Mucosa of descending colon (tissue), 3 donors: ENCODE measurements around the gene MRPL23. TPM values are rescaled to one million over a fixed set of nuclear protein-coding genes. Genes with fewer than 3 reads are reported as not detected.
A peak's percentile ranks its signal among the peaks of the same experiment; 100 is the strongest.

Source experiments
- ATAC-seq: fragments of 200-7000 bp; cut with Tn5 transposase; one replicate; pipeline ENCODE4 v1.9.1; 2020; ENCODE audit warnings: mild to moderate bottlenecking, moderate library complexity
- DNase-seq, 3 donors: peaks; one replicate each; pipeline ENCODE4 v3.0.0-alpha.2; 2020
- H3K36me3 ChIP-seq: fragments of 200-600 bp; one replicate; pipeline ENCODE4 v1.8.0; 2021; ENCODE audit warnings: low read depth, mild to moderate bottlenecking
- H3K4me1 ChIP-seq: fragments of 200-600 bp; one replicate; pipeline ENCODE4 v1.8.0; 2021; ENCODE audit warnings: low read depth, mild to moderate bottlenecking
- H3K4me3 ChIP-seq: fragments of 200-600 bp; one replicate; pipeline ENCODE4 v1.8.0; 2021; ENCODE audit warnings: mild to moderate bottlenecking
- H3K9me3 ChIP-seq: fragments of 200-600 bp; one replicate; pipeline ENCODE4 v1.8.0; 2021; ENCODE audit warnings: mild to moderate bottlenecking
- intact Hi-C, 2 donors: fragments of 100-400 bp; cut with DNase I in 1 of 2; cut with micrococcal nuclease in 1 of 2; formaldehyde crosslinking; loops; one replicate each; pipeline versions ENCODE4 v1.11.0 to v1.11.1; 2022; cut with DNase I, micrococcal nuclease
- total RNA-seq, 3 donors: library from RNA; stranded (reverse); fragmentation: NEBNext Ultra II Directional in 2 of 3; extraction: Animal tissue kit (Norgen Biotek cat#: 25700) in 2 of 3; gene quantifications; one replicate each; pipeline versions ENCODE4 v1.2.1 to v1.2.4, GENCODE V29; 2021 to 2023
- TF ChIP-seq, protein P1 (sequence below): fragments of 200-600 bp; IDR thresholded peaks from one replicate; pipeline ENCODE4 v1.8.0; 2022; ENCODE audit warnings: antibody characterized with exemption, mild to moderate bottlenecking
- donor health status: DM: no; HTN: no; CAD: no; lungs with moderate emphysema.
- donor health status: DM: no; HTN: no; CAD: no.
- donor health status: DM: no; HTN: yes; CAD: no.

Gene MRPL23
- total RNA-seq, 3 donors from 2014 or later: 42.5 to 105 (median 56.1) TPM

DNA sequence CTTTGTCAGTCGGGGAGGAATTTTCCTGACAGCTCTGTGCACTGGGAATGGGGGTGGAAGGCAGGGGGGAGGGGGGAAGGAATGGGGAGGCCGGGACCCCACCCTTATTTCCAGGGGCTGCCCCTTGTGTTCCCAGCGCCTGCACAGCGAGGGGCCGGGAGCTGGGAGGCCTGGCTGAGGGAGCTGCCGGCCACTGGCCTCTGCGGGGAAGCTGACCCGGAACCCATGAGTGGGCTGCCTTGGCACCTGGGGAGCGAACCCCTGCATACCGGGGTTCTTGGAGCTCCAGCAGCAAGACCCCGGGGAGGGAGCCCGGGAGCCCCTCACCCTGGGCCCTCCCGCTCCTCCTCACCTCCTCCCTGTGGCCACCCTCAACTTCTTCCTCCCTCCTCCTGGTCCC, 47.0 kb downstream of the MRPL23 start:
- DNase-seq (no peak), ATAC-seq (no peak)
- H3K36me3 ChIP-seq: no peaks in the 10 kb centered on the region
- H3K9me3 ChIP-seq: no peaks in the 10 kb centered on the region
- H3K4me3 ChIP-seq: no peak overlapping the region
- intact Hi-C loops: no loop called here
- TF ChIP-seq, protein P1, sequence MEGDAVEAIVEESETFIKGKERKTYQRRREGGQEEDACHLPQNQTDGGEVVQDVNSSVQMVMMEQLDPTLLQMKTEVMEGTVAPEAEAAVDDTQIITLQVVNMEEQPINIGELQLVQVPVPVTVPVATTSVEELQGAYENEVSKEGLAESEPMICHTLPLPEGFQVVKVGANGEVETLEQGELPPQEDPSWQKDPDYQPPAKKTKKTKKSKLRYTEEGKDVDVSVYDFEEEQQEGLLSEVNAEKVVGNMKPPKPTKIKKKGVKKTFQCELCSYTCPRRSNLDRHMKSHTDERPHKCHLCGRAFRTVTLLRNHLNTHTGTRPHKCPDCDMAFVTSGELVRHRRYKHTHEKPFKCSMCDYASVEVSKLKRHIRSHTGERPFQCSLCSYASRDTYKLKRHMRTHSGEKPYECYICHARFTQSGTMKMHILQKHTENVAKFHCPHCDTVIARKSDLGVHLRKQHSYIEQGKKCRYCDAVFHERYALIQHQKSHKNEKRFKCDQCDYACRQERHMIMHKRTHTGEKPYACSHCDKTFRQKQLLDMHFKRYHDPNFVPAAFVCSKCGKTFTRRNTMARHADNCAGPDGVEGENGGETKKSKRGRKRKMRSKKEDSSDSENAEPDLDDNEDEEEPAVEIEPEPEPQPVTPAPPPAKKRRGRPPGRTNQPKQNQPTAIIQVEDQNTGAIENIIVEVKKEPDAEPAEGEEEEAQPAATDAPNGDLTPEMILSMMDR: no peak
- H3K4me1 ChIP-seq: no peaks in the 10 kb centered on the region

DNA sequence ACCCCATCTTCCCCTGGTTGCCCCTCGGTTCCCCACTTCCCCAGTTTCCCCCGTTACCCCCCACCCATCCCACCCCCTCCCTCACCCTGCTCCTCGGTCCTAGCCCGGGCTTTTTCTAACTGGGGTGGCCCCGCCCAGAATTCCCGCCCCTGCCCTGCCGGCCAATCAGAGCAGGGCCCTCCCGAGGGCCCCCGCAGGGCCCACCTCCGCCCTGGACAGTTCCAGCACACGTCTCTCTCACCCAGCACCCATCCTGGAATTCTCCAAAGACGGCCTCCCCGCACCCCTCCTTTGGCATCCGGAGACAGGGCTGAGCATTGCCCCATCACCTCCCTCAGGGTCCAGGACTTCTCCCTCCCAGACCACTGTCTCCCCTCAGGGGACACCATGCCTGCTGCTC, 50.6 kb downstream of the MRPL23 start, which contains the start of gene H19:
TSS of gene H19 (minus strand) at position 88 of the 400 bp plus-strand sequence.
- TF ChIP-seq, protein P1: no peak
- Histone ChIP-seq H3K4me3 (no peak within 1 kb of the TSS), H3K36me3 (no peaks in the 10 kb centered on the region), H3K4me1 (no peaks in the 10 kb centered on the region), H3K9me3 (no peaks in the 10 kb centered on the region)
- intact Hi-C loops: no loop called here
- DNase-seq: no peak
- ATAC-seq: peak; percentile 39

DNA sequence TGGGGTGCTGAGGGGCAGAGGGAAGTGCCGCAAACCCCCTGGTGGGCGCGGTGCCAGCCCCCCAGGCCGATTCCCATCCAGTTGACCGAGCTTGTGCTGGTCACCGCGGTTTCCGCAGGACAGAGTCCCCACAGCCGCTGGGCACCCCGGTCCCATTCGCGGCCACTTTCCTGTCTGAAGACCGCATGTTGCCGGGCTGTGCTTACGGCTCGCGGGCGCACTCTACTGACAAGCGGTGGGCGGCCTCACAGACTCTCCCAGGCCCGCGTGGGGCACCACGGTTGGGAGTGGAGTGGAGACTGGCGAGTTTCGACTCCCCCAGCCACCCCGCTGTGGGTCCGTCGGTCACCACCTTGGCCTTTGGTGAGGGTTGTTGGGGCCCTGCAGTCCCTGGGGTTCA, 51.2 kb downstream of the MRPL23 start:
- Histone ChIP-seq H3K36me3 (no peaks in the 10 kb centered on the region), H3K4me3 (no peak overlapping the region), H3K4me1 (no peaks in the 10 kb centered on the region), H3K9me3 (no peaks in the 10 kb centered on the region)
- ATAC-seq (peak; percentile 56), DNase-seq (no peak)
- TF ChIP-seq, protein P1: no peak
- intact Hi-C loops: no loop called here

DNA sequence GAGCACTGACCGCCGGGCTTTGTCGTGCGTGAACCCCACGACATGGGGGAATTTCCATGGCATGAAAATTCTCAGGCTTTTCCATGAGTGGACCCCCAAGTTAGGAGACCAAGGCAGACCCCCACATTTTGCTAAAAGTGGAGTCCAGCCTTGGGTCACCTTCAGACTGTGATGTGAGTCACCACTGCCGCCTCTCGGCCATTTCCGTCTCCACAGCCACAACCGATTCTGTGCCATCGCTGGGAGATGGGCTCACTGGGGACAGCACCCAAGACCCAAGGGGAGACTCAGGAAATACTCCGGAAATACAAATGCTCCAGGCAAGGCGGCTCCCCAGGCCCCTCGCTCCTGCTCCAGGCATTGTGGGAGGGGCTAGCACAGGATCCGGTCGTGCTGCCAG, 51.7 kb downstream of the MRPL23 start:
- no peaks in the 10 kb centered on the region for H3K9me3 ChIP-seq
- H3K36me3 ChIP-seq: no peaks in the 10 kb centered on the region
- intact Hi-C loops: no loop called here
- H3K4me1 ChIP-seq: no peaks in the 10 kb centered on the region
- DNase-seq (no peak), ATAC-seq (no peak)
- no peak overlapping the region for H3K4me3 ChIP-seq
- TF ChIP-seq, protein P1: no peak

DNA sequence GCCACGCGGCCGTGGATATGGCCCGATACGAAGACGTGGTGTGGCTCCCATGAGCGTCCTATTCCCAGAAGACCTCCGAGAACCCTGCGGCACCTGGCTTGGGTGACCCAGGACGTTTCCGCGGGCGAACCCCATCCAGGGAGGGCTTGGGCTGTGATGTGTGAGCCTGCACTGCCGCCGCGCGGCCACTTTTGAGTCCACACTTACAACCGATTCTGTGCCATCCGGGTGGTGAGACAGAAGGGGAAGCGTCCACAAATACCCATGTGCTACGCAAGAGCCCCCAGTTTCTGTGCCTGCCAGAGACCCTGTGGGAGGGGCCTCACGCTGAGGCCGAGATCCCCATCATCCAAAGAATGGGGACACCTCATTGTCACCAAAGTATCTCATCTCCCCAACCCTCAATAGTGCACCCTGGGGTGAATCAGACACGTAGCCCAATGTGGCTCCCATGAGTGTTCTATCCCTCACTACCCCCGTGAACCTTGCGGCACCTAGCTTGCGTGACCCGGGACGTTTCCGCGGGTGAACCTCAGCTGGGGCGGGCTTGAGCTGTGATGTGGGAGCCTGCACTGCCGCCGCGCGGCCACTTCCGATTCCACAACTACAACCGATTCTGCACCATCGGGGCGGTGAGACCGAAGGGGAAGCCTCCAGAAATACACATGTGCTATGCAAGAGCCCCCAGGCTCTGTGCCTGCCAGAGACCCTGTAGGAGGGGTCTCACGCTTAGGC, 55.1 kb downstream of the MRPL23 start:
- H3K4me1 ChIP-seq: no peaks in the 10 kb centered on the region
- TF ChIP-seq, protein P1: no peak
- H3K4me3 ChIP-seq: no peak overlapping the region
- intact Hi-C loops: no loop called here
- H3K9me3 ChIP-seq: no peaks in the 10 kb centered on the region
- ATAC-seq (peak; percentile 55), DNase-seq (no peak)
- no peaks in the 10 kb centered on the region for H3K36me3 ChIP-seq
